HEK293T (cell line): ENCODE measurements around the gene GRAMD4.

Experiments
- CTCF ChIA-PET: fragments of 350-600 bp; formaldehyde crosslinking; extraction: SDS; loops from one replicate; lab custom pipeline; 2021; ENCODE audit warnings: antibody characterized with exemption, inconsistent platforms; lab: Yijun Ruan, JAX
- POLR2A ChIA-PET: fragments of 350-600 bp; formaldehyde crosslinking; extraction: SDS; loops from one replicate; lab custom pipeline; 2020; ENCODE audit warnings: antibody characterized with exemption, inconsistent platforms; lab: Yijun Ruan, JAX
- DNase-seq: peaks from one replicate; pipeline ENCODE4 v3.0.0; 2012; ENCODE audit warnings: mixed read lengths; ENCODE audit errors: extremely low spot score
- ARNT ChIP-seq: fragments of 450-650 bp; IDR thresholded peaks from 2 replicates; pipeline ENCODE4 v1.6.1; 2017; ENCODE audit warnings: mild to moderate bottlenecking
- BHLHE40 ChIP-seq: fragments of 450-650 bp; IDR thresholded peaks from 2 replicates; pipeline ENCODE4 v1.6.1; 2016; ENCODE audit warnings: mild to moderate bottlenecking, moderate library complexity, borderline replicate concordance
- CTBP1 ChIP-seq: fragments of 450-650 bp; IDR thresholded peaks from 2 replicates; pipeline ENCODE4 v1.6.1; 2016; ENCODE audit warnings: borderline replicate concordance
- ELF4 ChIP-seq: fragments of 450-650 bp; IDR thresholded peaks from 2 replicates; pipeline ENCODE4 v1.6.1; 2017; ENCODE audit warnings: antibody characterized with exemption
- FOXA1 ChIP-seq: fragments of 450-650 bp; IDR thresholded peaks from 2 replicates; pipeline ENCODE4 v1.6.1; 2016; ENCODE audit warnings: mild to moderate bottlenecking
- FOXK2 ChIP-seq: fragments of 450-650 bp; IDR thresholded peaks from 2 replicates; pipeline ENCODE4 v1.6.1; 2016; ENCODE audit warnings: mild to moderate bottlenecking
- FOXM1 ChIP-seq: fragments of 450-650 bp; IDR thresholded peaks from 2 replicates; pipeline ENCODE4 v1.6.1; 2017; ENCODE audit warnings: mild to moderate bottlenecking, borderline replicate concordance
- HDGF ChIP-seq: fragments of 450-650 bp; IDR thresholded peaks from 2 replicates; pipeline ENCODE4 v1.6.1; 2017; ENCODE audit warnings: antibody characterized with exemption, borderline replicate concordance
- L3MBTL2 ChIP-seq: fragments of 450-650 bp; conservative IDR thresholded peaks from 2 replicates; pipeline ENCODE4 v1.6.1; 2016; ENCODE audit warnings: mild to moderate bottlenecking
- LEF1 ChIP-seq: fragments of 450-650 bp; IDR thresholded peaks from 2 replicates; pipeline ENCODE4 v1.6.1; 2017; ENCODE audit warnings: mild to moderate bottlenecking, borderline replicate concordance
- NFRKB ChIP-seq: fragments of 450-650 bp; IDR thresholded peaks from 2 replicates; pipeline ENCODE4 v1.6.1; 2016; ENCODE audit warnings: mild to moderate bottlenecking, moderate library complexity
- PKNOX1 ChIP-seq: fragments of 450-650 bp; IDR thresholded peaks from 2 replicates; pipeline ENCODE4 v1.6.1; 2016
- SP1 ChIP-seq: fragments of 450-650 bp; IDR thresholded peaks from 2 replicates; pipeline ENCODE4 v1.6.1; 2017
- SUZ12 ChIP-seq: fragments of 450-650 bp; IDR thresholded peaks from 2 replicates; pipeline ENCODE4 v1.6.1; 2016; ENCODE audit warnings: mild to moderate bottlenecking
- TARDBP ChIP-seq: fragments of 450-650 bp; IDR thresholded peaks from 2 replicates; pipeline ENCODE4 v1.6.1; 2016
- ZNF384 ChIP-seq: fragments of 450-650 bp; IDR thresholded peaks from 2 replicates; pipeline ENCODE4 v1.6.1; 2016

The GRAMD4 gene

GRCh38 chr22:46669201-46669600 is 49.0 kb downstream of the GRAMD4 start:
- TF ChIP-seq TARDBP (no peak), ELF4 (no peak), HDGF (no peak), ARNT (no peak), SP1 (no peak), PKNOX1 (no peak), FOXK2 (no peak), FOXM1 (no peak), SUZ12 (no peak), FOXA1 (no peak), LEF1 (no peak), L3MBTL2 (no peak), CTBP1 (no peak), BHLHE40 (no peak), NFRKB (no peak), ZNF384 (no peak)
- POLR2A ChIA-PET = no interaction called here
- CTCF ChIA-PET = no interaction called here
- no peak for DNase-seq

GRCh38 chr22:46671824-46672432 is 51.7 kb downstream of the GRAMD4 start:
- CTCF ChIA-PET = interaction anchor here (2.1 kb wide), 1 partner anchor 10 kb away, joined by 6 read pairs; no protein-coding TSS in a partner anchor
- POLR2A ChIA-PET = no interaction called here
- DNase-seq = no peak
- no peak for TF ChIP-seq ARNT

- CTCF ChIA-PET = interaction anchor here (2.1 kb wide), 1 partner anchor 9 kb away, joined by 6 read pairs; no protein-coding TSS in a partner anchor
Measured at GRCh38 chr22:46672731-46673130, 52.5 kb downstream of the GRAMD4 start.

GRCh38 chr22:46673205-46673604 is 53.0 kb downstream of the GRAMD4 start:
- ChIA-PET POLR2A (no interaction called here), CTCF (no interaction called here)
- no peak for TF ChIP-seq HDGF
- TF ChIP-seq L3MBTL2 = no peak
- TF ChIP-seq BHLHE40 = no peak
- no peak for TF ChIP-seq CTBP1
- TF ChIP-seq PKNOX1 = no peak
- no peak for TF ChIP-seq LEF1
- no peak for TF ChIP-seq SP1
- TF ChIP-seq NFRKB = no peak
- TF ChIP-seq FOXA1 = no peak
- TF ChIP-seq ELF4 = no peak
- no peak for TF ChIP-seq ARNT
- no peak for TF ChIP-seq TARDBP
- TF ChIP-seq SUZ12 = no peak
- no peak for TF ChIP-seq ZNF384
- no peak for TF ChIP-seq FOXK2
- no peak for TF ChIP-seq FOXM1
- DNase-seq = no peak

More at GRCh38 chr22:46672731-46673130, 52.5 kb downstream of the GRAMD4 start:
- POLR2A ChIA-PET = no interaction called here
- DNase-seq = no peak
- TF ChIP-seq FOXK2 (no peak), CTBP1 (no peak), LEF1 (no peak), NFRKB (no peak), HDGF (no peak), TARDBP (no peak), SUZ12 (no peak), ARNT (no peak), ZNF384 (no peak), FOXA1 (no peak), PKNOX1 (no peak), FOXM1 (no peak), L3MBTL2 (no peak), BHLHE40 (no peak)

- no peak for TF ChIP-seq TARDBP
- no peak for TF ChIP-seq NFRKB
- TF ChIP-seq SUZ12 = no peak
- no peak for TF ChIP-seq ZNF384
- TF ChIP-seq ELF4 = no peak
- no peak for TF ChIP-seq PKNOX1
- no peak for TF ChIP-seq ARNT
- TF ChIP-seq FOXA1 = no peak
- TF ChIP-seq L3MBTL2 = no peak
- no peak for TF ChIP-seq BHLHE40
- no peak for TF ChIP-seq CTBP1
- no peak for TF ChIP-seq HDGF
- TF ChIP-seq FOXK2 = no peak
- TF ChIP-seq LEF1 = no peak
- no peak for TF ChIP-seq FOXM1
- CTCF ChIA-PET = no interaction called here
- POLR2A ChIA-PET = no interaction called here
- DNase-seq = no peak
Measured at GRCh38 chr22:46673662-46674236, 53.6 kb downstream of the GRAMD4 start.
